ENCODE results near the gene LRMDA. TPM values are rescaled to one million over a fixed set of nuclear protein-coding genes. Genes with fewer than 3 reads are reported as not detected.

LRMDA gene
- total RNA-seq, 2 experiments from 2014 or later: not detected

DNA sequence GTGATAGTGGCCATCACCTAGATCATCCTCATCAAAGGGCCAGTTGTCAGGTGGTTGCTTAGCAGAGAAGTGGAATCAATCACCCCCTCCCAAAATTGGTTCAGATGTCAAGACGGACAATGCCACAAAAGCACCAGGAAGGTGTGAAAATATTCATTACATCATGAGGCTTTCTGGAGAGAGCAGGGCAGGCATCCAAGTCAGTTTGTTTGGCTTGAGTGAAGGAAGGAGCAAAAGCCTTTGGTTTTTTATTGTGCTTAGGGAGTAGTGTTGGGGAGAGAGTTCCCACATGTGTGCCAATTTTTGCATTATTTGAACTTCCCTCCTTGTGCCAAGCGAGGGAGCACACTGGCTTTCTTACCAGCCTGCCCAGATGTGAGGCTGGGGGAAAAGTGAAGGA is 1082.9 kb downstream of the LRMDA start:
- POLR2A ChIA-PET: no interaction called here
- Histone ChIP-seq H3K4me1 (ENCODE audit: insufficient read depth, low read length, poor library complexity, severe bottlenecking) (no peaks in the 10 kb centered on the region), H3K4me2 (ENCODE audit: low read length) (no peak overlapping the region), H3K9me2 (ENCODE audit: insufficient read depth, low read length) (peaks cover 4% of the 10 kb centered on the region; the same call in 1 of the 2 replicates), H3K79me2 (ENCODE audit: insufficient read depth, low read depth, low read length) (no peaks in the 10 kb centered on the region), H3K36me3 (ENCODE audit: insufficient read depth, low read length) (no peaks in the 10 kb centered on the region), H3K4me3 (ENCODE audit: low read depth, low read length, poor library complexity, severe bottlenecking) (no peak overlapping the region), H3K27ac (ENCODE audit: low read depth, low read length, poor library complexity, severe bottlenecking) (no peak overlapping the region), H3K9me3 (ENCODE audit: low read length) (no peaks in the 10 kb centered on the region), H2AFZ (ENCODE audit: low read length) (no peak overlapping the region), H4K20me1 (ENCODE audit: insufficient read depth, low read length) (no peaks in the 10 kb centered on the region)
- TF ChIP-seq, protein P1, sequence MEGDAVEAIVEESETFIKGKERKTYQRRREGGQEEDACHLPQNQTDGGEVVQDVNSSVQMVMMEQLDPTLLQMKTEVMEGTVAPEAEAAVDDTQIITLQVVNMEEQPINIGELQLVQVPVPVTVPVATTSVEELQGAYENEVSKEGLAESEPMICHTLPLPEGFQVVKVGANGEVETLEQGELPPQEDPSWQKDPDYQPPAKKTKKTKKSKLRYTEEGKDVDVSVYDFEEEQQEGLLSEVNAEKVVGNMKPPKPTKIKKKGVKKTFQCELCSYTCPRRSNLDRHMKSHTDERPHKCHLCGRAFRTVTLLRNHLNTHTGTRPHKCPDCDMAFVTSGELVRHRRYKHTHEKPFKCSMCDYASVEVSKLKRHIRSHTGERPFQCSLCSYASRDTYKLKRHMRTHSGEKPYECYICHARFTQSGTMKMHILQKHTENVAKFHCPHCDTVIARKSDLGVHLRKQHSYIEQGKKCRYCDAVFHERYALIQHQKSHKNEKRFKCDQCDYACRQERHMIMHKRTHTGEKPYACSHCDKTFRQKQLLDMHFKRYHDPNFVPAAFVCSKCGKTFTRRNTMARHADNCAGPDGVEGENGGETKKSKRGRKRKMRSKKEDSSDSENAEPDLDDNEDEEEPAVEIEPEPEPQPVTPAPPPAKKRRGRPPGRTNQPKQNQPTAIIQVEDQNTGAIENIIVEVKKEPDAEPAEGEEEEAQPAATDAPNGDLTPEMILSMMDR (conservative IDR thresholded peaks at IDR 0.05; ENCODE audit: low read length): no peak
- no peak for TF ChIP-seq EZH2phosphoT487 (IDR thresholded peaks at IDR 0.05; ENCODE audit: borderline replicate concordance, low read depth, low read length)
- CTCF ChIA-PET (ENCODE audit: unreplicated experiment): no interaction called here
- intact Hi-C loops (cut with micrococcal nuclease; ENCODE audit: unreplicated experiment): no loop called here
- DNase-seq (ENCODE audit: low spot score): no peak
- BruUV-seq (replicated peaks): no TSS peak

- CTCF ChIA-PET (ENCODE audit: unreplicated experiment): no interaction called here
- Histone ChIP-seq H3K4me2 (ENCODE audit: low read length) (no peak overlapping the region), H2AFZ (ENCODE audit: low read length) (no peak overlapping the region), H3K9me3 (ENCODE audit: low read length) (no peaks in the 10 kb centered on the region), H3K9me2 (ENCODE audit: insufficient read depth, low read length) (peaks cover 4% of the 10 kb centered on the region; the same call in 1 of the 2 replicates), H3K79me2 (ENCODE audit: insufficient read depth, low read depth, low read length) (no peaks in the 10 kb centered on the region), H3K4me1 (ENCODE audit: insufficient read depth, low read length, poor library complexity, severe bottlenecking) (no peaks in the 10 kb centered on the region), H3K36me3 (ENCODE audit: insufficient read depth, low read length) (no peaks in the 10 kb centered on the region), H3K4me3 (ENCODE audit: low read depth, low read length, poor library complexity, severe bottlenecking) (no peak overlapping the region), H4K20me1 (ENCODE audit: insufficient read depth, low read length) (no peaks in the 10 kb centered on the region), H3K27ac (ENCODE audit: low read depth, low read length, poor library complexity, severe bottlenecking) (no peak overlapping the region)
- BruUV-seq (replicated peaks): no TSS peak
- TF ChIP-seq, protein P1 (conservative IDR thresholded peaks at IDR 0.05; ENCODE audit: low read length): no peak
- TF ChIP-seq EZH2phosphoT487 (IDR thresholded peaks at IDR 0.05; ENCODE audit: borderline replicate concordance, low read depth, low read length): no peak
- POLR2A ChIA-PET: no interaction called here
- DNase-seq (ENCODE audit: low spot score): no peak
- intact Hi-C loops (cut with micrococcal nuclease; ENCODE audit: unreplicated experiment): no loop called here
These were observed 1083.4 kb downstream of the LRMDA start for GRCh38 chr10:76514869-76515268.

GRCh38 chr10:76522547-76522946 is 1091.1 kb downstream of the LRMDA start:
- BruUV-seq (replicated peaks): no TSS peak
- Histone ChIP-seq H3K9me3 (ENCODE audit: low read length) (no peaks in the 10 kb centered on the region), H3K4me3 (ENCODE audit: low read depth, low read length, poor library complexity, severe bottlenecking) (no peak overlapping the region), H3K4me2 (ENCODE audit: low read length) (no peak overlapping the region), H3K79me2 (ENCODE audit: insufficient read depth, low read depth, low read length) (no peaks in the 10 kb centered on the region), H3K27ac (ENCODE audit: low read depth, low read length, poor library complexity, severe bottlenecking) (no peak overlapping the region), H4K20me1 (ENCODE audit: insufficient read depth, low read length) (no peaks in the 10 kb centered on the region), H3K4me1 (ENCODE audit: insufficient read depth, low read length, poor library complexity, severe bottlenecking) (no peaks in the 10 kb centered on the region), H3K36me3 (ENCODE audit: insufficient read depth, low read length) (no peaks in the 10 kb centered on the region), H3K9me2 (ENCODE audit: insufficient read depth, low read length) (peaks cover 4% of the 10 kb centered on the region; the same call in 1 of the 2 replicates), H2AFZ (ENCODE audit: low read length) (no peak overlapping the region)
- CTCF ChIA-PET (ENCODE audit: unreplicated experiment): no interaction called here
- POLR2A ChIA-PET: no interaction called here
- intact Hi-C loops (cut with micrococcal nuclease; ENCODE audit: unreplicated experiment): no loop called here
- no peak for DNase-seq (ENCODE audit: low spot score)
- no peak for TF ChIP-seq EZH2phosphoT487 (IDR thresholded peaks at IDR 0.05; ENCODE audit: borderline replicate concordance, low read depth, low read length)

All from OCI-LY7 (cell line).